GM19099 (cell line): ENCODE results near the gene PTGIR.
A peak's percentile ranks its signal among the peaks of the same experiment; 100 is the strongest.

Experiments used
- POLR2A ChIP-seq: IDR thresholded peaks from 3 replicates; pipeline ENCODE4 v1.6.1; 2011; ENCODE audit warnings: low read depth; ENCODE audit not compliant: insufficient read length; ENCODE audit errors: extremely low read depth

Gene PTGIR

DNA sequence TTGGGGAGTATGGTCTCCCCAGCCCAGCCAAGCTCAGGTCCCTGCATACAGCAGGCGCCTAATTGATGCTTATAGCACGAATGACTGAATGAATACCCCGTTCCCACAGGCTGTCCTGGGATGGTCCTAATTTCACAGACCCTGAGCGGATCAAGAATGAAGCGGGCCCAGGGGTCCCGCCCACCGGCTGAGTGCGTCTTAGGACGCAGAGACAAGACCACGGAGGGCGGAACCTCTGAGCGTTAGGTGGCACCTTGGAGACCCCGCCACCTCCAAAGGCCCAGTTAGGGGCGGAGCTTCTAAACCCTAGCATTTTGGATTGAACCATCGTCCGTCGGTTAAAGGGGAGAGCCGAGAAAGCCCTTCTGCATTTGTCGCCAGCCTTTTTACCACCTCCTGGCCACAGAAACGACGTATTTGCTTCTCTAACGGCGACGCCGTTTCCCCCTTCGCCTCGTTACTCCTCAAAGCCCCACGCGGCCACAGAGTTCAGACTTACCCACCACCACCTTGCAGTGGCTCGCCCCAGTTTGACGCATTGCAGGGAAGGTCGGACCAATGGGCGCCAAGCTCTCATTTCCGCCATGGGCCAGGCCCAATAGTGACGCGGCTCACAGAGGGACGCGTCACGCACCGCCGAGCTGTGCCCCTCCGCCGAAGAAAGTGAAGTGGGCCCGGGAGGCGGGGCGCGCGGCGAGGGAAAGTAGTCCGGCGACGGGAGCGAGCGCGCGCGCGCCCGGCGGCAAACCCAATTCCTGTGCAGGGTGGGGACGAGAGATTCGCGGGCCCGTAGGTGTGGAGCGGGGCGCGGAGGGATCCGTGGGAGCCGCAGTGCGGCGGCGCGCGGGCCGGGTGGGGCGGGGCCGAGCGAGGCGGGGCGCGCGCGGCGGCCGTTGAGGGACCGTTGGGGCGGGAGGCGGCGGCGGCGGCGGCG lies 24.2 kb downstream of the PTGIR start:
- peak; percentile 86 for TF ChIP-seq POLR2A

DNA sequence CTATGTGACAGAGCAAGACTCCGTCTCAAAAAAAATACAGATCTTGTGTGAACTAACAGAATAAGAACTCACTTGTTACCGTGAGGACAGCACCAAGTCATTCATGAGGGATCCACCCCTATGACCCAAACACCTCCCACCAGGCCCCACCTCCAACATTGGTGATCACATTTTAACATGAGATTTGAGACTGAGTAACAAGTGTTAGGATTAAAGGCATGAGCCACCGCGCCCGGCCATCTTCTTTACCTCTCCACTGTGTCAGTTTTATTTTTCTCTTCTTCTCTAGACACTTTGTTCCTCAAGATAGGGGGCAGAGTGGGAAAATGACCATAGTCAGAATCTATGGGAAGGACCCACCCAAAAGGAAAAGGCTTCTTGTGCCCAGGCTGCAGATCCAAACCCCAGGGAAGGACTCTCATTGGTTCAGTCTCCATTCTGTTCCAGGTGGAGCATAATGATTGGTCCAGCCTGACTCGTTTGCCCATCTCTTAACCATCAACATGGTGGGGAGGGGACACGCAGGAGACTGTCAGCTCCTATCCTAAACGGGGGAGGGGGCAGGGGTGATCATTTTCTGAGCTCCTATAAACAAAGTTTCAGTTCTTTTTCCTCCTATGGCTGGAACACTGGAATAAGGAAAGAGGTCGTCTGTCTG lies 25.0 kb downstream of the PTGIR start:
- TF ChIP-seq POLR2A, result no peak

DNA sequence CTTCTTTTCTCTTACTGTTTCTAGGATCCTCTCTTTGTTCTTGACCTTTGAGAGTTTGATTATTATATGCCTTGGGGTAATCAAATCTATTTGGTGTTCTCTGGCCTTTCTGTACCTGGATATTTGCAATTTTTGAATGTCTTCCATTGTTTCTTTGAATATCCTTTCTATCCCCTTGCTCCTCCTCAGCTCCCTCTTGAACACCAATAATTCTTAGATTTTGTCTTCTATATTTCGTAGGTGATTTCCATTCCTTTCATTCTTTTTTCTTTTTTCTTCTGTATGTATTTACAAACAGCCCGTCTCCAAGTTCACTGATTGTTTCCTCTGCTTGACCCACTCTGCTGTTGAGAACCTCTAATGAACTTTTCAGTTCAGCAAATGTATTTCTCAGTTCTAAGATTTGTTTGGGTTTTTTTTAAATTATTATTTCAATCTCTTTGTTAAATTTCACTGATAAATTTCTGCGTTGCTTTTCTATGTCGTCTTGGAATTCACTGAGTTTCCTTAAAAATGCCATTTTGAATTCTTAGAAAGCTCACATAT lies 26.4 kb downstream of the PTGIR start:
- no peak for TF ChIP-seq POLR2A

DNA sequence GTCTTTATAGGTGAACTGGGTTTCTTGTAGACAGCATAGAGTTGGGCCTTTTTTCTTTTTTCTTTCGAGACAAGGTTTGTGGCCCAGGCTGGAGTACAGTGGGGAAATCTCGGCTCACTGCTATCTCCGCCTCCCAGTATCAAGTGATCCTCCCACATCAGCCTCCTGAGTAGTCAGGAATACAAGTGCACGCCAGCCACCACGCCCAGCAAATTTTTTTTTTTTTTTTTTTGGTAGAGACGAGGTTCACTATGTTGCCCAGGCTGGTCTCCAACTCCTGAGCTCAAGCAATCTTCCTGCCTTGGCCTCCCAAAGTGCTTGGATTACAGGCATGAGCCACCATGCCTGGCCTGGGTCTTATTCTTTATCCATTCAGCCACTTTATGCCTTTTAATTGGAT lies 28.9 kb downstream of the PTGIR start:
- no peak for TF ChIP-seq POLR2A

DNA sequence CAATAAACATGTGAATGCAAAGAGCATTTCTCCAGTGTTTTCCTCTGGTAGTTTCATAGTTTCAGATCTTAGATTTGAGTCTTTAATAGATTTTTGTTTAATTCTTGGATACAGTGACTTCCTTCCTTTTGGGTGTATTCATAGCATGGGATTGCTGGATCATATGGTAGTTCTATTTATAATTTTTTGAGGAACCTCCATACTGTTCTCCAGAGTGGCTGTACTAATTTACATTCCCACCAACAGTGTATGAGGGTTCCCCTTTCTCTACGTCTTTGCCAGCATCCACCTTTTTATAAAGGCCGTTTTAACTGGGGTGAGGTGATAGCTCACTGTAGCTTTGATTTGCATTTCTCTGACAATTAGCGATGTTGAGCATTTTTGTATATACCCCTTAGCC lies 33.0 kb downstream of the PTGIR start:
- TF ChIP-seq POLR2A, result no peak

DNA sequence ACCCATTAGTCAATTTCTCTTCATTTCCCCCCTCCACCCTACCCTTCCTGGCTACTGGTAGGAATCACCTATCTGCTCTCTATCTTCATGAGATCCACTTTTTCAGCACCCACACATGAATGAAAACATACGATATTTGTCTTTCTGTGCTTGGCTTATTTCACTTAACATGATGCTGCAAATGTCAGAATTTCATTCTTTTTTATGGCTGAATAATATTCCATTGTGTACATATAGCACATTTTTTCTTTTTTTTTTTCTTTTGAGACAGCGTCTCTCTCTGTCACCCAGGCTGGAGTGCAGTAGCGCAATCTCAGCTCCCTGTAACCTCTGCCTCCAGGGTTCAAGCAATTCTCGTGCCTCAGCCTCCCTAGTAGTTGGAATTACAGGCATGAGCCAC lies 33.6 kb downstream of the PTGIR start:
- no peak for TF ChIP-seq POLR2A

DNA sequence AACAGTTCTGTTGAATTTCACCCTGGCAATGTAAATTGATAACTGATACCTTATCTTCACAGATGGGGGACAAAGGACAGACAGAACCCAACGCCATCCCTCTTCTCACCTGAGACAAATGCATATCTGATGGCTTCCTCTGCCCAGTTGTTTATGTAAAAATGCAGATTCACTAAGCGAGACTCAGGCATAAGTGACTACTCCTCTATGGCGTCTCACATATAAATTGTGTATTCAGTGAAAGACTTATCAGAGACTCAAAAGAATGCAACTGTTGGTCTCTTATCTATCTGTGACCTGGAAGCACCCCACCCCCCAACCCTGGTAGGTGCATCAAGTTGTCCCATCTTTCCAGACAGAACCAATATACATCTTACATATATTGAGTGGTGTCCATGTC lies 37.0 kb downstream of the PTGIR start:
- no peak for TF ChIP-seq POLR2A

DNA sequence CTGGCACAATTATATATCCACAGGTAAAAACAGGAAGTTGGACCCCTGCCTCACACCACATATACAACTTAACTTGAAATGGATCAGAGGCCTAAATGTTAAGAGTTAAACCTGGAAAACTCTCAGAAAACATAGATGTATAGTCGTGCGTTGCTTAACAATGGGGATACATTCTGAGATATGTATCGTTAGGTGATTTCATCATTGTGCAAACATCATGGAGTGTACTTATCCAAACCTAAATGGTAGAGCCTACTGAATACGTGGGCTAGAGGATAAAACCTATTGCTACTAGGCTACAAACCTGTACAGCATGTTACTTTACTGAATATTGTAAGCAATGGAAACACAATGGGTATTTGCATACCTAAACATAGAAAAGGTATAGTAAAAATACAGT lies 38.6 kb downstream of the PTGIR start:
- TF ChIP-seq POLR2A, result no peak

DNA sequence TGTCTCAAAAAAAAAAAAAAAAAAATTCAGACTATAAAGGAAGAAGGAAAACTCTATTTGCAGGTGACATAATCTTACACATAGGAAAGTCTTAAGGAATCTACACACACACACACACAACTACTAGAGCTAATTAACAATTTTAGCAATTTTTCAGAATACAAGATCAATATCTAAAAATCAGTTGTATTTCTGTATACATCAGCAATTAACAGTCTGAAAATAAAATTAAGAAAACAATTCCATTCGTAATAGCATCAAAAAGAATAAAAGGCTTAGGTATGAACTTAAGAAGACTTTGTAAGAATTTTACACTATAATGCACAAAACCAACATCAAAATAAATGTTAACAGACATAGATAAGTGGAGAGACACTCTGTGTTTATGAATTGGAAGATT lies 39.4 kb downstream of the PTGIR start:
- no peak for TF ChIP-seq POLR2A

DNA sequence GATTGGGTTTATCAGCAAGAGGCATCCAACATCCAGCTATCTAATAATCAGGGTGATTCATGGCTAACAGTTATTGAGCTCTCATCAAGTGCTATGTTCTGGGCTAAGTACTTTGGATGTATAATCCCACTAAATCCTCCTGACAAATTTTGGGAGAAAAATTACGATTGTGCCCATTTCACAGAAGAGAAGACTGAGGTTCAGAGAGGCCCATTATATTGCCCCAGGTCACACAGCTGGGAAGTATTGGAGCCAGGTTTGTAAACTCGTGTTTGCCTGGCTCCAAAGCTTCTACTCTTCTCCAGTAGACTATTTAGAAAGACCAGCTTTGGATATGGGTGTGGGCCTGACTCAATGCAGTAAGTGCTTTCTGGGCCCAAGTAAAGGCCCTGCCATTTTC lies 44.6 kb downstream of the PTGIR start:
- TF ChIP-seq POLR2A, result no peak

DNA sequence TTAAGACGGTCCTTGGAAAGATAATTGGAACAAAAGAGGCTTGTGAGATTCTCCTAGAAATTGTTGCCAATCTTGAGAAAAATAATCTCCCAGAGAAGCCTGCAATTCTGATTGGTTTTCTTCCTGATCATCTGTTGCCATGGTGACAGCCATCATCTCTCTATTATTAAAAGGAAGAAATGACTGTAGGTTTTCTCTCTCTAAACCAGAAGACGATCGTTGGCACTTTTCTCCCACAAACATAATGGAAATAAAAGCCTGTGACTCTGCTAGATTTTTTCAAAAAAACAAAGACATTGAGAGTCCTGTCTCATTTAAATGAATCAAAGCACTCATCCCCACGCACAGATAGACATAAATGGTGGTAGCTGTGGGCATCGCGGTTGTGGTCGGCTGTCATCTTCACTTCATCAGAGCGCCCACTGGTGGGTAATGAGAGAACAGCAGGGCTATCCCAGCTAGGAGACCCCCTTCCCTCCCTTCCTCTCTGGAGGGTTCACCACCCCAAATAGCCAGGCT lies 45.5 kb downstream of the PTGIR start:
- TF ChIP-seq POLR2A, result no peak

DNA sequence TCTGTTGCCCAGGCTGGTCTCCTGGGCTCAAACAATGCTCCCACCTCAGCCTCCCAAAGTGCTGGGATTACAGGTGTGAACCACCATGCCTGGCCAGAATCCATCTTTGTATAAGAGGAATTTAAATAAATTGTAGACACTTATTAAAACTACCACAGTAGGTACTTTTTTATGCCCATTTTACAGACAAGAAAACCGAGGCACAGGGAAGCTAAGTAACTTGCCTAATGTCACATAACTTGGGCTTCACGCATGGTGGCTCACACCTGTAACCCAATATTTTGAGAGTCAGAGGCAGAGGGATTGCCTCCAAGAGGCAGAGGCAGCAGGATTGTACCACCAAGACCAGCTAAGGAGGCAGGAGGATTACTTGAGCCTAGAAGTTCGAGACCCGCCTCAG lies 46.4 kb downstream of the PTGIR start:
- no peak for TF ChIP-seq POLR2A

DNA sequence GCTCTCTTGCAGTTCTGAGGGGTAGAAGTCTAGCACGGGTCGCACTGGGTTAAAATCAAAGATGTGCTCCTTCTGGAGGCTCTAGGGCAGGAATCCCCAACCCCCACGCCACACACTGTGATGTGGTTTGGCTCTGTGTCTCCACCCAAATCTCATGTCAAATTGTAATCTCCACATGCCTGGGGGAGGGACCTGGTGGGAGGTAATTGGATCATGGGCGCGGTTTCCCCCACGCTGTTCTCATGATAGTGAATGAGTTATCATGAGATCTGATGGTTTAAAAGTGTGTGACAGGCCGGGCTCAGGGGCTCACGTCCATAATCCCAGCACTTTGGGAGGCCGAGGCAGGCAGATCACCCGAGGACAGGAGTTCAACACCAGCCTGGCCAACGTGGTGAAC lies 50.4 kb downstream of the PTGIR start:
- no peak for TF ChIP-seq POLR2A

DNA sequence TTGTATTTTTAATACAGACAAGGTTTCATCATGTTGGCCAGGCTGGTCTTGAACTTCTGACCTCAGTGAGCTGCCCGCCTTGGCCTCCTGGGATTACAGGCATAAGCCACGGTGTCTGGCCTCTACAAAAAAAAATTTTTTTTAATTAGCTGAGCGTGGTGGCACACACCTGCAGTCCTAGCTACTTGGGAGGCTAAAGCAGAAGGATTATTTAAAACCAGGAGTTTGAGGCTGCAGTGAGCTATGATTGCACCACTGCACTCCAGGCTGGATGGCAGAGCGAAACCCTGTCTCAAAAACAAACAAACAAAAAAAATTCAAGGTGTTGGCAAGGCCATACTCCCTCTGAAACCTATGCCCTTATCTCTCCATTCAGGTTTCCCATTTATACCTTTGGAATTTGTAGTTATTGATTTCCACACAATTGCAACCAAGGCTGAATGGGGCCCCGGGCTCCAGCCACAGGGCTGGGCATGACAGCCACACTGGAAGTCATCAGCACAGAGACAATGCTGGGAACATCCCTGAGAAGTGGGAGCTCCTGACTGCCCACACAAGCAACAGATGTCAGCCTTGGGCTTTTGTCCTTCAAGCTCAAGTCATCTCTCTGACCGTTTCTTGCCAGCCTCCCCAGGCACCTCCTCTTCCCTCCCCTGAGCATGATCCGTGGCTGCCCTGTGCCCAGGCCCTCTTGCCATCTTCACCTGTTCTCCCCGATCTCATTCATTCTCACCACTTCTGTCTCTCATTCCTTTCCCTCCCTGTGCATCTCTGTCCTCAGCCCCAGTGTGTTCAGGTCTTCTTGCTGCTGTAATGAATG lies 51.0 kb downstream of the PTGIR start:
- TF ChIP-seq POLR2A, result no peak

DNA sequence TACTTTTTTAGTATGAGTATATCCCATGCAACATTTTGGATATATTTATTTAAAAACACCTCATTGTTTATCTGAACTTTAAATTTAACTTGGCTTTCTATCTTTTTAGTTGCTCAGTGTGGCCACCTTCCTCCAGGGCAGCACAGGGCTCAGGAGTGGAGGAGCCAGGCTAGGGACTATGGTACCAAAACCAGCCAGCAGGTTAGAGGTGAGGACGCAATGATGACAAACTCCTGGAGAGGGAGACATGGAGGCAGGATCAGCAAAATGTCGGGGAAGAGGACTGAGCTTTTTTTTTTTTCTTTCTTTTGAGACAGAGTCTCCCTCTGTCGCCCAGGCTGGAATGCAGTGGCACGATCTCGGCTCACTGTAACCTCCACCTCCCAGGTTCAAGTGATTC lies 53.4 kb downstream of the PTGIR start:
- no peak for TF ChIP-seq POLR2A
